ENCODE results near the gene STK11IP.

STK11IP gene

DNA sequence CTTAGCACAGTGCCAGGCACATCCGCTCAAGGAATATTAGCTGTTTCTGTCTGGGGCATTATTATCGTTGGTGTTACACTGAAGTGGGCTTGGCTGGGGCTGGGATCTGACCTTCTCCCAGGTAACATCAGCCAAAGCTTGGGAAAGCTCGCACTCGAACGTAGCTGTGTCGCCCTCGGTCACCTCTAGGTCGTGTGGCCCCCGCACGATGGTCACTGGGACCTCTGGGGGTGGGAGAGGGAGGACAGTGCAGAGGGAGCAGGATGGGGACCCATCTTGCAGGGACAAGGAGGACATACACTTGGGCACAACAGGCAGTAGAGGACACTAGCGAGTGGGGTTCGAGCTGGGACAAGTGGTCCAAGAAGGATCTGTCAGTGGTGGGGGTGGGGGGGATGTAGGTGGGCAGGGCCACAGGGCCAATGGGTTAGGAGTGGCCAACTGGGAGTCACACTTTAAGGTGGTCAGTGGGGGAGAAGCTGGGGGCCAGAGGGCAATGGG is 44.1 kb upstream of the STK11IP start:
- no peak overlapping the region for H3K9ac ChIP-seq (ENCODE audit: low read length)
- peaks cover 51% of the 10 kb centered on the region for H3K27me3 ChIP-seq (replicated peaks; ENCODE audit: insufficient read depth, low read length)
- DNase-seq, result no peak
- H4K20me1 ChIP-seq (ENCODE audit: insufficient read depth, low read length), result no peaks in the 10 kb centered on the region
- no peak overlapping the region for H2AFZ ChIP-seq (ENCODE audit: low read length)
- no peaks in the 10 kb centered on the region for H3K4me1 ChIP-seq (ENCODE audit: low read length)
- no peak overlapping the region for H3K4me3 ChIP-seq (ENCODE audit: low read length)
- H3K4me2 ChIP-seq (ENCODE audit: low read depth, low read length), result no peak overlapping the region
- TF ChIP-seq CTCF (IDR thresholded peaks at IDR 0.05; ENCODE audit: low read length) (no peak), EZH2 (optimal IDR thresholded peaks at IDR 0.05; ENCODE audit: low read depth, low read length) (no peak), EZH2phosphoT487 (IDR thresholded peaks at IDR 0.05; ENCODE audit: low read length) (no peak)
- H3K36me3 ChIP-seq (replicated peaks; ENCODE audit: insufficient read depth, low read length), result no peaks in the 10 kb centered on the region
- no peak overlapping the region for H3K27ac ChIP-seq (ENCODE audit: low read length)
- H3K79me2 ChIP-seq (ENCODE audit: low read length), result no peaks in the 10 kb centered on the region
- H3K9me3 ChIP-seq (replicated peaks; ENCODE audit: insufficient read depth, low read length), result no peaks in the 10 kb centered on the region
- H3K9me2 ChIP-seq (replicated peaks; ENCODE audit: insufficient read depth, low read length), result no peaks in the 10 kb centered on the region
- no peaks in the 10 kb centered on the region for H3F3A ChIP-seq (ENCODE audit: insufficient read depth, low read length)

- Histone ChIP-seq H3K9me3 (replicated peaks; ENCODE audit: insufficient read depth, low read length) (no peaks in the 10 kb centered on the region), H3K4me3 (ENCODE audit: low read length) (no peak overlapping the region), H3F3A (ENCODE audit: insufficient read depth, low read length) (no peaks in the 10 kb centered on the region), H3K79me2 (ENCODE audit: low read length) (no peaks in the 10 kb centered on the region), H4K20me1 (ENCODE audit: insufficient read depth, low read length) (no peaks in the 10 kb centered on the region), H3K9me2 (replicated peaks; ENCODE audit: insufficient read depth, low read length) (no peaks in the 10 kb centered on the region), H2AFZ (ENCODE audit: low read length) (no peak overlapping the region), H3K4me2 (ENCODE audit: low read depth, low read length) (no peak overlapping the region), H3K9ac (ENCODE audit: low read length) (no peak overlapping the region), H3K4me1 (ENCODE audit: low read length) (no peaks in the 10 kb centered on the region), H3K27ac (ENCODE audit: low read length) (no peak overlapping the region), H3K27me3 (replicated peaks; ENCODE audit: insufficient read depth, low read length) (peaks cover 59% of the 10 kb centered on the region), H3K36me3 (replicated peaks; ENCODE audit: insufficient read depth, low read length) (no peaks in the 10 kb centered on the region)
- no peak for TF ChIP-seq CTCF (IDR thresholded peaks at IDR 0.05; ENCODE audit: low read length)
- TF ChIP-seq EZH2phosphoT487 (IDR thresholded peaks at IDR 0.05; ENCODE audit: low read length), result no peak
- TF ChIP-seq EZH2 (optimal IDR thresholded peaks at IDR 0.05; ENCODE audit: low read depth, low read length), result no peak
- DNase-seq, result no peak
These were observed 43.3 kb upstream of the STK11IP start for GRCh38 chr2:219554350-219554749.

DNA sequence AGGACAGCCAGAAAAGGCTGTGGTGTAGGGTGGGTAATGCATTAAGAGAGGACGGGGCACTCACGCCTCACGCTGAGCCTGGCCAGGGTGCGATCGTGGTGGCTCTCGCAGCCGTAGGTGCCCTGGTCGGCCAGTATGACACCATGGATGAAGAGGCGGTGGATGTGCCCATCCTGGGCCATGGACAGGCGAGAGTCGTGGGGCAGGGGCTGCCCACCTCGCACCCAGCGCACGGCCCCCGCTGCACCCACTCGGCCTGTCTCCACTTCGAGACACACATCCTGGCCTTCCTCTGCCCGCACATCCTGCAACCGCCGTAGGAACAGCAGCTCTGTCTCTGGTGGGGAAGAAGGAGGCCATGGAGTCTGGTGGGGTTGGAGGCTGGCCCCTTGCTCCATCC is 41.7 kb upstream of the STK11IP start:
- Histone ChIP-seq H3K9me2 (replicated peaks; ENCODE audit: insufficient read depth, low read length) (no peaks in the 10 kb centered on the region), H3K79me2 (ENCODE audit: low read length) (no peaks in the 10 kb centered on the region), H3K4me3 (ENCODE audit: low read length) (no peak overlapping the region), H3K27me3 (replicated peaks; ENCODE audit: insufficient read depth, low read length) (peaks cover 72% of the 10 kb centered on the region), H3K9me3 (replicated peaks; ENCODE audit: insufficient read depth, low read length) (no peaks in the 10 kb centered on the region), H3K27ac (ENCODE audit: low read length) (no peak overlapping the region), H3K36me3 (replicated peaks; ENCODE audit: insufficient read depth, low read length) (no peaks in the 10 kb centered on the region), H3K4me1 (ENCODE audit: low read length) (no peaks in the 10 kb centered on the region), H4K20me1 (ENCODE audit: insufficient read depth, low read length) (no peaks in the 10 kb centered on the region), H3K4me2 (ENCODE audit: low read depth, low read length) (no peak overlapping the region), H3K9ac (ENCODE audit: low read length) (no peak overlapping the region), H3F3A (ENCODE audit: insufficient read depth, low read length) (no peaks in the 10 kb centered on the region), H2AFZ (ENCODE audit: low read length) (no peak overlapping the region)
- no peak for DNase-seq
- no peak for TF ChIP-seq EZH2 (optimal IDR thresholded peaks at IDR 0.05; ENCODE audit: low read depth, low read length)
- no peak for TF ChIP-seq EZH2phosphoT487 (IDR thresholded peaks at IDR 0.05; ENCODE audit: low read length)
- TF ChIP-seq CTCF (IDR thresholded peaks at IDR 0.05; ENCODE audit: low read length), result no peak
